Measurements from ENCODE around the gene CCDC157.

GRCh38 chr22:30421695-30422480 is 65.1 kb downstream of the CCDC157 start:
- TF ChIP-seq CTCF (IDR thresholded peaks at IDR 0.05; ENCODE audit: low read depth, low read length), result no peak
- TF ChIP-seq POLR2A (IDR thresholded peaks at IDR 0.05; ENCODE audit: extremely low read depth, insufficient read length), result no peak
